HuH-7.5 (cell line): ENCODE measurements around the gene NHLRC1.

Source experiments
- DNase-seq: peaks from one replicate; pipeline ENCODE4 v3.0.0; 2011; ENCODE audit warnings: low spot score

NHLRC1 gene

GRCh38 chr6:18081025-18081668 lies 41.3 kb downstream of the NHLRC1 start:
- DNase-seq: no peak

- no peak for DNase-seq
Measured at GRCh38 chr6:18080544-18080943, 41.9 kb downstream of the NHLRC1 start.

- no peak for DNase-seq
Measured at GRCh38 chr6:18078866-18079265, 43.6 kb downstream of the NHLRC1 start.

- DNase-seq: no peak
Measured at GRCh38 chr6:18076231-18076630, 46.2 kb downstream of the NHLRC1 start.

GRCh38 chr6:18072841-18073240 lies 49.6 kb downstream of the NHLRC1 start:
- DNase-seq: no peak

- no peak for DNase-seq
Measured at GRCh38 chr6:18070486-18070885, 52.0 kb downstream of the NHLRC1 start.
